Fibroblast of the aortic adventitia (primary cell): Measurements from ENCODE around the gene JAKMIP3. TPM values are rescaled to one million over a fixed set of nuclear protein-coding genes. Genes with fewer than 3 reads are reported as not detected.
"Not testable (repeated sequence)": the region's sequence is repeated elsewhere in the genome, so short reads cannot be mapped to it uniquely, and the experiment has no call there.

Experiments
- DNase-seq: peaks from one replicate; pipeline ENCODE4 v3.0.0-alpha.2; 2010; ENCODE audit warnings: low read depth
- H3K4me3 ChIP-seq: 2 replicates; pipeline ENCODE4 v1.5.1; 2011; ENCODE audit warnings: low read depth, mild to moderate bottlenecking, control low read depth, low read length, moderate library complexity
- total RNA-seq: library from RNA; depleted of rRNA; stranded (reverse); fragments of >200 nt; gene quantifications from 2 replicates; pipeline ENCODE4 v1.2.3, GENCODE V29; 2012; ENCODE audit warnings: low replicate concordance
- TF ChIP-seq, protein P1 (sequence below): IDR thresholded peaks from 2 replicates; pipeline ENCODE4 v1.5.1; 2011; ENCODE audit warnings: mild to moderate bottlenecking, low read length, control low read depth, inconsistent platforms; ENCODE audit not compliant: insufficient read depth

The JAKMIP3 gene
- total RNA-seq, 1 donor: 0.09 TPM

DNA sequence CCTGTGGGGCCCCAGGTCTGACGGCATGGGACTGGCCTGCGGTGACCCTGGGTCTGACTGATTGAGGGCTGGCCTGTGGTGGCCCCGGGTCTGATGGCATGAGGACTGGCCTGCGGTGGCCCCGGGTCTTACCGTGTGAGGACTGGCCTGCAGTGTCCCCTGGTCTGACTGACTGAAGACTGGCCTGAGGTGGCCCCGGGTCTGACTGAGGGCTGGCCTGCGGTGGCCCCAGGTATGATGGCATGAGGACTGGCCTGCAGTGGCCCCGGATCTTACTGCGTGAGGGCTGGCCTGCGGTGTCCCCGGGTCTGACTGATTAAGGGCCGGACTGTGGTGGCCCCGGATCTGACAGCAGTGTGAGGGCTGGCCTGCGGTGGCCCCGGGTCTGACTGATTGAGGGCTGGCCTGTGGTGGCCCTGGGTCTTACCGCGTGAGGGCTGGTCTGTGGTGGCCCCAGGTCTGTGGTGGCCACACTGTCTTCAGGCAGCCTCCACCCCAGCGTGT, 10.9 kb downstream of the JAKMIP3 start:
- TF ChIP-seq, protein P1, sequence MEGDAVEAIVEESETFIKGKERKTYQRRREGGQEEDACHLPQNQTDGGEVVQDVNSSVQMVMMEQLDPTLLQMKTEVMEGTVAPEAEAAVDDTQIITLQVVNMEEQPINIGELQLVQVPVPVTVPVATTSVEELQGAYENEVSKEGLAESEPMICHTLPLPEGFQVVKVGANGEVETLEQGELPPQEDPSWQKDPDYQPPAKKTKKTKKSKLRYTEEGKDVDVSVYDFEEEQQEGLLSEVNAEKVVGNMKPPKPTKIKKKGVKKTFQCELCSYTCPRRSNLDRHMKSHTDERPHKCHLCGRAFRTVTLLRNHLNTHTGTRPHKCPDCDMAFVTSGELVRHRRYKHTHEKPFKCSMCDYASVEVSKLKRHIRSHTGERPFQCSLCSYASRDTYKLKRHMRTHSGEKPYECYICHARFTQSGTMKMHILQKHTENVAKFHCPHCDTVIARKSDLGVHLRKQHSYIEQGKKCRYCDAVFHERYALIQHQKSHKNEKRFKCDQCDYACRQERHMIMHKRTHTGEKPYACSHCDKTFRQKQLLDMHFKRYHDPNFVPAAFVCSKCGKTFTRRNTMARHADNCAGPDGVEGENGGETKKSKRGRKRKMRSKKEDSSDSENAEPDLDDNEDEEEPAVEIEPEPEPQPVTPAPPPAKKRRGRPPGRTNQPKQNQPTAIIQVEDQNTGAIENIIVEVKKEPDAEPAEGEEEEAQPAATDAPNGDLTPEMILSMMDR: no peak
- H3K4me3 ChIP-seq: no peak overlapping the region
- no peak for DNase-seq

DNA sequence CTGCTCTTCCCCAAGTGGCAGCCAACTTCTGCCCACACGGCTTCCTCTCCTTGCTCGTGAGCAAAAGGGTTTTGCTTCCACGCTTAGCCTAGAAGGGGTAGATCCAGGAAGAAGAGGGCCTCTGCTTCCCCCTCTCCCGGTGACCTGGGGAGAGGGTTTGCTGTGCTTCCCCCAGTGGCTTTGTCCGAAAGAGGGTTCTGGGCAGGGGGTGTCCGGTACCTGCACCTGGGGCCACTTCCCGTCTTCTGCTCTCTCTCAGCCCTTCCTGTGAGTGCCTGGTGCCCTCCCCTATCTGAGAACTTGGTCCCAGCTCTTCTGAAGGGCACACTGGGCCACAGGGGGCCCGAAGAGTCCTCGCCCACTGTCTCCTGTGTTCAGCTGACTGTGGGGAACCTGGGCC, 11.3 kb downstream of the JAKMIP3 start:
- TF ChIP-seq, protein P1: no peak
- no peak overlapping the region for H3K4me3 ChIP-seq
- DNase-seq: no peak

DNA sequence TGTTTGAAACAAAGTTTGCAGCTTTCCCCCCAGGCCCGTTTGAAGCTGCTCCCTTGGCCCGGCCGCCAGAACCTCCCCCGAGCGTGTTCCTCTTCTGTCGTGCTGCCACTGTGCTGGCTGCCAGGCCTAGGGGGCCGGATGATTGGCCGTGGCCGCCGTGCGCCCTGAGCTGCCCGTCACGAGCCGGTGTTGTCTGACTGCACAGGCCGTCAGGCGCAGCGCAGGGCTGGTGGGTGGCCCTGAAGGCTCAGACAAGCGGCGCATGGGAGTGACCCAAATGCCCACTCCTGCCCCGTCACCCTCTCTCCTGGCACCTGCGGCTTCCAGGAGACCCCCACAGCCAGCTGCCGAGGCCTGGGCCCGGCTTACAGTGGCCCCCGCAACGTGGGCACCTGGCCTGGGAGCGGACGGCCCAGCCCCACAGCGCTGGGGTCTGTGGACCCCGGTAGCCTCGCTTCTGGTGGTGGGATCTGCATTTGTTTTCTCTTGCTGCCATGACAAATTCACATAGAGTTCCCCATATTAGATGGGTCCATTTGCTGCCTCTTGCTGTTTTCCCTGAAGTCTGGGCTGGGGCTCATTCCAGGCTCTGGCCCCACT, 13.1 kb downstream of the JAKMIP3 start:
- no peak for DNase-seq
- TF ChIP-seq, protein P1: no peak
- no peak overlapping the region for H3K4me3 ChIP-seq

DNA sequence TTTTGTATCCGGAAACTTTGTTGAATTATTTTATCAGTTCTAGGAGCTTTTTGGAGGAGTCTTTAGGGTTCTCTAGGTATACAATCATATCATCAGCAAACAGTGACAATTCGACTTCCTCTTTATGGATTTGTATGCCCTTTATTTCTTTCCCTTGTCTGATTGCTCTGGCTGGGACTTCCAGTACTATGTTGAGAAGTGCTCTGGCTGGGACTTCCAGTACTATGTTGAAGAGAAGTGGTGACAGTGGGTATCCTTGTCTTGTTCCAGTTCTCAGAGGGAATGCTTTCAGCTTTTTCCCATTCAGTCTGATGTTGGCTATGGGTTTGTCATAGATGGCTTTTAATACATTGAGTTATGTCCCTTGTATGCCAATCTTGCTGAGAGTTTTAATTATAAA, 18.6 kb downstream of the JAKMIP3 start:
- H3K4me3 ChIP-seq, DNase-seq: not testable (repeated sequence)

DNA sequence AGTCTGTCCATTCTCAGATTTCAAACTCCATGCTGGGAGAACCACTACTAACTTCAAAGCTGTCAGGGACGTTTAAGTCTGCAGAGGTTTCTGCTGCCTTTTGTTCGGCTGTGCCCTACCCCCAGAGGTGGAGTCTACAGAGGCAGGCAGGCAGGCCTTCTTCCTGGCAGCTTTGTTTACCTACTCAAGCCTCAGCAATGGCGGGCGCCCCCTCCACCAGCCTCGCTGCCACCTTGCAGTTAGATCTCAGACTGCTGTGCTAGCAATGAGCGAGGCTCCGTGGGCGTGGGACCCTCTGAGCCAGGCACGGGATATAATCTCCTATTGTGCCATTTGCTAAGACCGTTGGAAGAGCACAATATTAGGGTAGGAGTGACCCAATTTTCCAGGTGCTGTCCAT, 27.5 kb downstream of the JAKMIP3 start:
- DNase-seq, H3K4me3 ChIP-seq: not testable (repeated sequence)

DNA sequence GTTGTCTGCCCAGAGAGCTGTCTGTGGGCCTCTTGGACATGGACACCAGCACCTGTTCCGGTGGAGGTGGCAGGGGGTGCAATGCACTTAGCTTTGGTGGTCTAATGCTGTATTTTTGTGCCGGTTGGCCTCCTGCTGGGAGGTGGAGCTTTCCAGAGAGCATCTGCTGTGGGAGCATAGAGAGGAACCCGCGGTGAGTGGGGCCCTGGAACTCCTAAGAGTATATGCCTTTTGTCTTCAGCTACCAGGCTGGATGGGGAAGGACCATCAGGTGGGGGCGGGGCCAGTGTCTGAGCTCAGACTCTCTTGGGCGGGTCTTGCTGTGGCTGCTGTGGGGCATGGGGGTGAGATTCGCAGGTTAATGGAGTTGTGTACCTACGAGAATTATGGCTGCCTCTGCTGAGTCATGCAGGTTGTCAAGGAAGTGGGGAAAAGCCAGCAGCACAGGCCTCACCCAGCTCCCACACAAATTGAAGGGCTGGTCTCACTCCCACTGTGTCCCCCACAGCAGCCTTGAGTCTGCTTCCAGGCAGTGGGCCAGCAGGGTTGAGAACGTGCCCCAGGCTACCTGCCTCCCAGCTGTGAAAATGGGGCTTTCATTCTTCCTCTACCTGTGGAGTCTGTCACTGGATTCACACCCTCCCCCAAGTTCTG, 29.0 kb downstream of the JAKMIP3 start:
- H3K4me3 ChIP-seq: no peak overlapping the region
- no peak for DNase-seq
- TF ChIP-seq, protein P1: no peak

DNA sequence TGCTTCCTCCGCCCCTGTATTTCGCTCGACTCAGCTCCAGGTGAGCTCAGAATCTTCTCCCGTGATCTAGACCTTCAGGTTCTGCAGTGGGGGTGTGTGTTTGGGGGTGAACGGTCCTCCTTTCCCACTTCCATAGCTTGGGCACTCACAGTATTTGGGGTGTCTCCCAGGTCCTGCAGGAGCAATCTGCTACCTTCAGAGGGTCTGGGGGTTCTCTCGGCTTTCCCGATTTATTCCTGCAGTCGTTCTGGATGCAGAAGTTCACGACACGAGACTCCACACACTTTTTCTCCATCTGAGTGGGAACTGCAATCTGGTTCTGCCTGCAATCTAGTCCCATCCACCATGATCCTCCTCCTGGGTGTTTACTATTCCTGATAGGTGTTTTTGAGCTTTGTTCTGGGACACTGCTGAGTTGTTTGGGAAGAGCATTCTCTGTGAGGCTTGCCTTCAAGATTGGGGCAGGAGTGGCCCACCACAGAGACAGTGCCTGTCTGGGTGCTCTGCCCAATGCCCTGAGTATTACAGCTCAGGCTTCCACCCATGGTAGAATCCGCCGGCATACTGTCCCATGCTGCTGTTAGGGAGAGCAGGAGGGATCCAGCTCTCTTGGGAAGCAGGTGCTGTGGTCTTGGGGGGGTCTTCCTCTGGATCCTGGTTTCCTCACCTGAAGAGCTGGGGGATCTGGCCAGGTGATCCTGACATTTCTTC, 29.8 kb downstream of the JAKMIP3 start:
- no peak for DNase-seq
- TF ChIP-seq, protein P1: no peak
- H3K4me3 ChIP-seq: no peak overlapping the region
